GM12865 (cell line): ENCODE data around the gene IGSF9B.

Source experiments
- DNase-seq: peaks from one replicate; pipeline ENCODE4 v3.0.0; 2010; ENCODE audit warnings: low read depth
- H3K4me3 ChIP-seq: 2 replicates; pipeline ENCODE4 v1.5.1; 2011; ENCODE audit warnings: mild to moderate bottlenecking, low read depth, low read length, control low read depth
- TF ChIP-seq, protein P1 (sequence below): IDR thresholded peaks from 2 replicates; pipeline ENCODE4 v1.5.1; 2011; ENCODE audit warnings: low read length, control low read depth, low read depth, inconsistent platforms; ENCODE audit not compliant: insufficient read depth; ENCODE audit errors: missing control alignments

IGSF9B gene

DNA sequence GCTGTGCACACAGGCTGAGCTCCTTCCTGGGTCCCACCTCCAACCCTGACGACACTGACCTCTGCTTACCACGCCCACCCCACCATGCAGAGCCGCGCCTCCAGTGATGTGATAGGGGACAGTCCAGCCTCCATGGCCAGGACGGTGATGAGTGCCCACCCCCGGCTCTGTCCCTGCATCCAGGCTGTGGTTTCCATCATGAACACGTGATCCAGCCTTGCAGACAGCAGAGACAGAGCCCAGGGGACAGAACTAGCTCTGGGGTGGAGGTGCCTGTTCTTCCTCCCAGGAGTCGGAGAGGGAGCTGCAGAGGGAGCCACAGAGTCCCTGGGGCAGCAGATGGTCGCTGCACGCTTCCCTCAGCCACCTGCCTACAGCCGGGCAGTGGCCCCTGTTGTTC, 42.6 kb upstream of the IGSF9B start:
- TF ChIP-seq, protein P1, sequence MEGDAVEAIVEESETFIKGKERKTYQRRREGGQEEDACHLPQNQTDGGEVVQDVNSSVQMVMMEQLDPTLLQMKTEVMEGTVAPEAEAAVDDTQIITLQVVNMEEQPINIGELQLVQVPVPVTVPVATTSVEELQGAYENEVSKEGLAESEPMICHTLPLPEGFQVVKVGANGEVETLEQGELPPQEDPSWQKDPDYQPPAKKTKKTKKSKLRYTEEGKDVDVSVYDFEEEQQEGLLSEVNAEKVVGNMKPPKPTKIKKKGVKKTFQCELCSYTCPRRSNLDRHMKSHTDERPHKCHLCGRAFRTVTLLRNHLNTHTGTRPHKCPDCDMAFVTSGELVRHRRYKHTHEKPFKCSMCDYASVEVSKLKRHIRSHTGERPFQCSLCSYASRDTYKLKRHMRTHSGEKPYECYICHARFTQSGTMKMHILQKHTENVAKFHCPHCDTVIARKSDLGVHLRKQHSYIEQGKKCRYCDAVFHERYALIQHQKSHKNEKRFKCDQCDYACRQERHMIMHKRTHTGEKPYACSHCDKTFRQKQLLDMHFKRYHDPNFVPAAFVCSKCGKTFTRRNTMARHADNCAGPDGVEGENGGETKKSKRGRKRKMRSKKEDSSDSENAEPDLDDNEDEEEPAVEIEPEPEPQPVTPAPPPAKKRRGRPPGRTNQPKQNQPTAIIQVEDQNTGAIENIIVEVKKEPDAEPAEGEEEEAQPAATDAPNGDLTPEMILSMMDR = no peak
- no peak overlapping the region for H3K4me3 ChIP-seq
- no peak for DNase-seq

DNA sequence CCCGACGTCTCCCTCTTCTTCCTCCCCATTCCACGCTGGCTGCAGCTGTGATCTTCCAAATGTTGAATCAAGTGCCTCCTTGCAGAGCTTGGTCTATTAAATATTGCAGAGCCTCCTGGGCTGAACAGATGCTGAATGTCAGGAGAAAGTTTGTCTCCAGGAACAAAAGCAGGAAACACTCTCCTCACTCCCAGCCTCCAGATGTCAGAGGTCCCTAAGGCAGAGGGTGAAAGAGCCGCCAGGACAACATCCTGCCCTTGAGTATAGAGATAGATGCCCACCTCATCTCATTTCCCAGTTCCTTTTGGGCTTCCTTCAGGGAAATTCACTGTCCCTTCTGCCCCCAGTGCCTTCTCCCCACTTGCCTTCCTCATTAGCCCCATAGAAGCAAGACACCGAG, 40.8 kb upstream of the IGSF9B start:
- TF ChIP-seq, protein P1 = no peak
- DNase-seq = no peak
- no peak overlapping the region for H3K4me3 ChIP-seq

DNA sequence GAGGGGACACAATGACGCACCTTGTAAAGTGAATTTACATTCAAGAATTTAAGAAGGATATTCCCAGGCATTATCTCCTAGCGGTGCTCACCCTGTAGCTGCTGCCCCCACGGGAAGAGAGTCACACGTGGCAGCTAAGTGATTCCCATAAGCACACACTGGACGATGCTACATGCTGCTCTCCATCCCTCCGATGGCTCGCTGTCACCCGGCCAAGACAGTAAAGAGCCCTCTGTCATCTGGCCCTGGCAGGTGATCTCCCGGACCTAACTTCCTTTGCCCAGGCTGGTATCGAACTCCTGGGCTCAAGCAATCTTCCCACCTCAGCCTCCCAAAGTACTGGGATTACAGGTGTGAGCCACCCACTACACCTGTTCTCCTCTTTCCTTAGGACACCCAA, 39.9 kb upstream of the IGSF9B start:
- TF ChIP-seq, protein P1 = no peak

DNA sequence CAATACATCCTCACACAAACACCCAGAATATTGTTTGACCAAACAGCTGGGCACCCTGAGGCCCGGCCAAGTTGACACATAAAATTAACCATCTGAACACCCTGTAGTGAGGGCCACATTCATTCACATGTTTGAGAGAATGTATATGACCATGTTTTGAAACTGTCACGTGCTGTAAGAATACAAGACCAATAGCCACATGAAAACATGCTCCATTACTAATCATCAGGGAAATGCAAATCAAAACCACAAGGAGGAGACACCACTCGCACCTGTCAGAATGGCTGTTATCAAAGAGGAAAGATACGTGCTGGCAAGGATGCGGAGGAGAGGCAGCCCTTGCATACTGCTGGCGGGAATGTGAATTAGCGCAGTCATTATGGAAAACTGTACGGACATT, 38.3 kb upstream of the IGSF9B start:
- H3K4me3 ChIP-seq = no peak overlapping the region
- TF ChIP-seq, protein P1 = no peak
- DNase-seq = no peak

More for the DNA sequence above, 39.9 kb upstream of the IGSF9B start:
- DNase-seq = no peak
- no peak overlapping the region for H3K4me3 ChIP-seq

DNA sequence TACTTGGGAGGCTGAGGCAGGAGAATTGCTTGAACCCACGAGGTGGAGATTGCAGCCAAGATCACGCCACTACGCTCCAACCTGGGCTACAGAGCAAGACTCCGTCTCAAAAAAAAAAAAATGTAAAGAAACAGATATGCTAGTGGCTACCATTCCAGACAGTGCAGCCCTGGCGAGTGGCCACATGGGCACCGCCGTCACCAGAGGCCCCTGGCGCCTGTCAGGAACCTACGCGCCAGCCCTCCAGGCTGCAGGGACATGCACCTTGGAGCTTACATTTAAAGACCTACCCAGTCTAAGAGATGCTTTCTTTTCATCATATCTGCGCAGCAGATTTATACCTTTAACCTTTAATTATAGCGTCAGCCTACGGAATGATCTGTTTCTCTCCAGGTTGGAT, 37.2 kb upstream of the IGSF9B start:
- DNase-seq = no peak
- H3K4me3 ChIP-seq = no peak overlapping the region
- TF ChIP-seq, protein P1 = no peak

DNA sequence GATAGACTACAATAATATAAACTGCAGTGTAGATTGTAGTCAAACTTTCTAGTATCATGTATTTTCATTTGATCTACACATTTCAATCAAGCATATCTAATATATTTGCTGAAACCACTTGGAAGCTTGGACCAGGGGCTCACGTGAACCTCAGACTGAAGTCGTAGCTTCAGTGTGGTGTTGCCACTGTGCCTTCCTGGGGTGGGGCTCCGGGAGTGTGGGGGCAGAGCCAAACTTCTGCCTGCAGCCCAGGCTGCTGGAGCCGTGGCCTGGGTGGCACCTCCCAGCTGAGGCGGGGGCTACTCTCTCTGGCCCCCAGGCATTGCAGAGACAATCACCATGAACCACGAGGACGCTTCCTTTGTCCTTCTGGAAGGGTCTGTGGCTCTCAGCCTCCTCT, 36.3 kb upstream of the IGSF9B start:
- H3K4me3 ChIP-seq = no peak overlapping the region
- no peak for DNase-seq
- TF ChIP-seq, protein P1 = no peak

DNA sequence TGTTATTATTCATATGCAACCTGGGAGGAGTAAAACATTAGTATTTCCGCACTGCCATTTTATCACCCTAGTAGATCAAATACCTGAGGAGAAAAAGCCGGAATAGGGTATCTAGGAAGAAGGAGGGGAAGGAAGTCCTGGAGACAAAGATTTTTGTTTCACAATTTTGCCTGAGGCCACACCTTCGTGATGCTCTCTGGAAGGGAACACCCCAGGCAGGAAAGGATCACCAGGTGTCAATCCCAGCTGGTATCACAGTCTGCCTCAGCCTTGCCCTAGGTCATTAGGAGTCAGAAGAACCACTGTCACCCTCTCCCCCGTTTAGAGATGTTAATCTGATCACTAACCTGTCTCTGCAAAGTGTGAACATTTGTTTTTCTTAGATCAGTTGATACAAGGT, 35.4 kb upstream of the IGSF9B start:
- TF ChIP-seq, protein P1 = no peak
- H3K4me3 ChIP-seq = no peak overlapping the region
- no peak for DNase-seq
